Measurements from ENCODE around the gene RHEB.
"Not testable (repeated sequence)": the region's sequence is repeated elsewhere in the genome, so short reads cannot be mapped to it uniquely, and the experiment has no call there.

RHEB gene

DNA sequence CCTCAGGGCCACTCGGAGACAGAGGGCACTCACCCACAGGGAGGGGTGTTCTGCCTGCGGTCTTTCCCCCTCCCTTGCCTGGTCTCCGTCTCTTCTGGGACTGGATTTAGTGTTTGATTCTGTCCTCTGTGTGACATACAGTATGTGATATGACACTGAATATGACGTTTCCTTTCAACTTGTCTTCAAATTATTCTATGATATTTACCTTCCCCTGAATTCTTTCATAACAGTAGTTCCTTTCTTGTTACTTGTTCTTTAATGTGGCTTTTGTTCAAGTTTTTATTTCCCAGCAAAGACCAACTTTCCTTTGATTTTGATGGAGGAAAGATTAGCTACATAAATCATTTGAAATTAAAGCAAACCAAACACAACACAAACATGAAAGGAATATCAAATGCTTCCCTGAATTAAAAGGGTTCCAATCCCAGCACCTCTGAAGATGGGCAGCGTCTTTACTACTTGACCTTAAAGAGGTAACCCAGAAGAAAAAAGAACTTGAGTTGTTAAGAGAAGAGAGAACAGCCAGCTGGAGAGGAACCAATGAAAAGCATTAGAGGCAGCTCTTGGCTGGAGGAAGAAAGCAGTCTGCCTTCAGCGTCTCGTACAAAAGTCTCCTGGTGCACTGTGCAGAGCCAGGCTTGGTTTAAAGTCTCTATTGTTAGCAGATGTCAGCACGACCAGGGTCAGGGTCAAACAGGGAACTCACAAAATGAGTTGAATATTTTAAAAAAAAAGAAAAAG is 18.3 kb upstream of the RHEB start:
- H3K4me3 ChIP-seq (ENCODE audit: low read length), result no peak overlapping the region
- DNase-seq (ENCODE audit: low read depth, low spot score), result no peak

DNA sequence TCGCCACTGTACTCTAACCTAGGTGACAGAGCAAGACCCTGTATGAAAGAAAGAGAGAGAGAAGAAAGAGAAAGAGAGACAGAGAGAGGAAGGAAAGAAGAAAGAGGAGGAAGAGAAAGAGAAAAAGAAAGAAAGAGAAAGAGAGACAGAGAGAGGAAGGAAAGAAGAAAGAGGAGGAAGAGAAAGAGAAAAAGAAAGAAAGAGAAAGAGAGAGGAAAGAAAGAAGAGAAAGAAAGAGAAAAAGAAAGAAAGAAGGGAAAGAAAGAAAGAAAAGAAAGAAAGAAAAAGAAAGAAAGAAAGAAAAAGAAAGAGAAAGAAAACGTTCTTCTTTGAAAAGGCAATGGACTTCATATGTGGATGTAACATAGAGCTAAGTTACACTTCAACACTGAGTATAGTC is 16.5 kb upstream of the RHEB start:
- DNase-seq (ENCODE audit: low read depth, low spot score); H3K4me3 ChIP-seq (ENCODE audit: low read length): not testable (repeated sequence)

DNA sequence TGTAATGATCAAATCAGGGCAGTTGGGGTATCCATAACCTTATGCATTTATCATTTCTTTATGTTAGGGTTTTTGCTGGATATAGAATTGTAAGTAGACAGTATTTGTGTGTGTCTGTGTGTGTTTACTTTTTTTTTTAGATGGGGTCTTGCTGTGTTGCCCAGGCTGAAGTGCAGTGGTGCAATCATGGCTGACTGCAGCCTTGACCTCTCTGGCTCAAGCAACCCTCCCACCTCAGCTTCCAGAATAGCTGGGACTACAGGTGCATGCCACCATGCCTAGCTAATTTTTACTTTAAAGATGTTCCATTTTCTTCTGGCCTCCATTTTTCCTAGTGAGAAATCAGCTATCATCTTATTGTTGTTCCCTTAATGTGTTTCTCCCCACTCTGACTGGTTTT is 10.1 kb upstream of the RHEB start:
- no peak for DNase-seq (ENCODE audit: low read depth, low spot score)
- H3K4me3 ChIP-seq (ENCODE audit: low read length), result no peak overlapping the region

DNA sequence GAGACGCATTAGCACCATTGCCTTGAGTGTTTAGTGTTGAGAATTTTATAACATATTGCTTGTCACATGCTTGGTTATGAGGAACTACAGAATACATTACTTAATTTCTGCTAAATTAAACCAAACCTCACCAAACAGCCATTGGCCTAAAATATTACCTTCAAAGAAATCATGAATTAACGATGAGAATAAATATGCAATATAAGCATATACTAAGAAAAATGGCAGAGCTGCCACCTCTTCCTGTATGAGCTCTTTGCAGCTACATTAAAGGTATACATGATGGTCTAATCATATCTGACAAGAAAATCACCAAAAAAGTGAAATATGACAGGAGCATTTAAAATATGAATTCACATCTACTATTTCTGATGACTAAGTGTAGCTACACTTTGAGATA is 5.2 kb upstream of the RHEB start:
- DNase-seq (ENCODE audit: low read depth, low spot score), result no peak
- H3K4me3 ChIP-seq (ENCODE audit: low read length), result no peak overlapping the region

DNA sequence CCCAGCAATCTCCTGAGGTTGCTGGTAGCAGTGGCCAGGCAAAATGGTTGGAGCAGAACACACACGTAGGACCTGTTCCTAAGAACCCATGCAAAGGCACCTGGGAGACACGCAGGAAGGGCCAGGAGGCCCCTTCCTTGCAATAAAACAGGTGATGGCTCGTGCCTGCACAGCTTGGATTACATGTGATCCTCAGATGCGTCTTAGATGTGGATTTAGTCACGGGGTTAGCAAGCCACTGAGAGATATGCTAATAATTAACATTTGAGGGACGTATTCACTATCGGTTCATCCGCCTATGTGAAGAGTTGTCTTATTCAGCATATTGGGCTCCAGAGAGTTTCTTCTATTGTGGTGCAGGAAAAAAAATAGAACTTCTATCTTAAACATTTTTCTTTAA is 4.6 kb upstream of the RHEB start:
- no peak for DNase-seq (ENCODE audit: low read depth, low spot score)
- no peak overlapping the region for H3K4me3 ChIP-seq (ENCODE audit: low read length)

DNA sequence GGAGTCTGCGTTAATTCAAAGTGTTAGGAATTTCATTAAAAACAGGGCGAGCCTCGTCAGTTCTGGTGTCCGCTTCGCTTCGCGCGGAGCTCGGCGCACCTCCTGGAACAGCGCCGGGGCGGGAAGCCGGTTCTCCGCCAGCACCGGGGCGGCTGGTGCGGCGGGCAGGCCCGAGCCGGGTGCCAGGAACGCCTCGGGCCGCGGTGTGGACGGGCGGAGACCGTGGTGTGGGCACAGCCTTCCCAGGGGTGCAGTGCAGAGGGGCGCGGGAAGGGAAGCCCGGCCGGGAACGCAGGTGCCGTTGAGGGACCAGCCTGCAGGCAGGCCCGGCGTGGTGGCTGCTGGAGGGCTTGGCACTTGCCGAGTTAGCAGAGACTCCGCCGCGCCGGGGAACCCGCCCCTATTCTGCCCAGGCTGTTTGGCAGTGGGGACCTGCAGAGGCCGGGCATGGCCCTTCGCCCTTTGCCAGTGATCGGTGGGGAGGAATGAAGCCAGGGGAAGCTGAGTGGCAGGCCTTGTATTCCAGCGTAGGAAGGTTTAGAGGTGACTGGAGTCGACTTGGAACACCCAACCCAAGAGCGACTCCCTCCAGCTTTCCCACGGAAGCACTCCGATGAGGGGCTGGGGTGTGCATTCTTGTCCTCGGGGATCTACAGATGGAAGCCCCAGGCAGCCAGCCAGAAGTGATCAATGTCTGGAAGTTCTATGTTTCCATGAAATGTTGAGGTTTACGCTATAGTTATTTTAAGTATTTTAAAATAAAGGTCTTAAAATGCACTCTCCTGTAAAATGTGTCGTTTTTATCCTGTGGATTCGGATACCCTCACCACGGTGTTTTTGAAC is 945 bp upstream of the RHEB start:
- DNase-seq (ENCODE audit: low read depth, low spot score), result no peak
- H3K4me3 ChIP-seq (ENCODE audit: low read length), result peak overlapping the region; percentile 43

DNA sequence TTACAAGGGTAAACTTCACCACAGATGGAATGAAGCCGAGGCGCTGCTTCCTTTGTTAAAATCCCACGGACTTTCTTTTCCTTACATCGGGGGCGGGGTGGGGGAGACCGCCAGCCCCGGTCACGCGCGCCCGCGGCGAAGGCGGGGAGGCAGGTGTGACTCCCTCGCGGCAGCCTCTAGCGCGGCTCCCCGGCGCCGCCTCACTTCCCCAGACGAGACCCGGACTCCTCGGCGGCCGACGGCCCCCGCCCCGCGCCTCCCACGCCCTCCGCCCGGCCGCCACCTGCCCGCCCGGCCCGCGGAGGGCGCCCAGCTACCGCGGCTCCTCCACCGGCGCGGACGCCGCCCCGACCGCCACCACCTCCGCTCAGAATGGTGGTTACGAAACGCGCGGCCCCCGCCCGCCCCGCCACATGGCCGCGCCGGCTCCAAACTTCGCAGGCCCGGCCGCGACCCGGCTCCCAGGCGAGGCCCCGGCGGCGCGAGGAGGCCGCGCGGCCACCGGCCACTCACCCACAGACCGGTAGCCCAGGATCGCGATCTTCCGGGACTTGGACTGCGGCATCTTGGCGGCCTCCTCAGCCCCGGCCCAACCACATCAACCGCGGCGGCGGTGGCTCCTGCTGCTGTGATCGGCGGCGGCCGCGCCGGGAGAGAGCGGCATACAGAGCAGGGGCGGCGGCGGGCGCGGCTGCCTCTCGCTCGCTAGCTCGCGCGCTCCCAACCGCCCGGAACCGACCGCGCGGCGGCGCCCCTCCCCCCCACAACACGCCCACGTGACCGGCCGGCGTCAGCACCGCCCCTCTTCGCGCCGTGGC is 539 bp downstream of the RHEB start:
- not testable (repeated sequence) for DNase-seq (ENCODE audit: low read depth, low spot score)
- H3K4me3 ChIP-seq (ENCODE audit: low read length), result peak overlapping the region; percentile 95

DNA sequence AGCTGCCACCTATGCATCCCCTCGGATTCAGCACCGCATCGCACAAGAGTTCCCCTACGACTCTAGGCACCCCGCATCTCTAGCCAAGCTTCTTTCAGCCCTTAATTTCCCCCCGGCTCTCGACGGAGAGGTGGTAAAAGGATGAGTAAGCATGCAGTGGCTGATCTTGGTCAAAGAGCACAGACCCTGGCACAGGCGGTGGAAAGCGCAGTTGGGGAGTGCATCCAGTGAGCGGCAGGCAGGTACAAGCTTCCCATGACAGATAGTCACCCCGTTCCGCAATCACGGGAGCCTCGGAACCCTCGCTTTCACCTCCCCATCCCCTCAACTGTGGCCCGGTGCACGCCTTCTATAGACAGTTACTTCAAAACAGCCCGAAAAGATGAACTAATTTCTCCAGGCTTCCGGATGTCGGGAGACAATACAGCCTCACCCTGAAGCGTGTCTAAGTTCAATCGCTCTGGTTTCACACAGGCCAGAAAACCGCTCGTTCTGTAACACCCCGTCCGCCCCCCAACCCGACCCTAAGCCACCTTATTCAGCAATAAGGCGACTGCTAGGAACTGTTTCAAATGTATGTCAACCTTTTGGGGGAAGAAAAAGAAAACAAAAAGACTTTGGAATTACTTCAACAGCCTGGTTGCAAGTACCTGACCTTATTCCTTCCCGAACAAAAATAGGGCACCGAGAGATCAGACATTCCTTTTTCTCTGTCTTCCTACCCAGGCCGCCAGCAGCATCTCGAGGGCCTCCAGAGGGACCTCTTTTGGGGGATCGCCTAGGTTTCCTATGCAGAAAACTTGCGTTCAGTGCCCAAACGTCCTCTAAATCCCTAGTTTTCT is 1.4 kb downstream of the RHEB start:
- peak; percentile 39 for DNase-seq (ENCODE audit: low read depth, low spot score)
- peak overlapping the region; percentile 95 for H3K4me3 ChIP-seq (ENCODE audit: low read length)

DNA sequence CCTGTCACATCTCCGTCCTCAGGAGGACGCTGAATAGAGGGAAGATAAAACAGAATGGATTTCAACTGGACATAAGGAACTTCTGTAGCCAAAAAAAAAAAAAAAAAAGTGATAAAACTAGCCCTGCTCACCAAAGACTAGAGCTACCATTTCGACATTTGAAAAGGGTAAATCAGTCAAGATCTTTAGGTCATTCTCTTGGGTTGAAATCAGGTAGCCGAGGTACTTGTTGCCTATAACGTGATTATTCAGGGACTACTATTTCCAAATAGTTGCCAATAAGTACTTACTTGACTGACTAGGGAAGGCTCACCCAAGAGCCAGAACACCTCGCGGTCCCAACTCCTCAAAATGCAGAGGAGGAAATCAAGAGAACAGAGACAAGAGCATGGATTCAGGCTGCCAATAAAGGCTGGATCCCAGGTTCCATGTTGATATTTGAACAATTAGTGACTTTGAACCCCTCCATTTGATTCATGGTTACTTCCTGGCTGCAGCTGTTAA is 2.0 kb downstream of the RHEB start:
- H3K4me3 ChIP-seq (ENCODE audit: low read length), result peak overlapping the region; percentile 95
- DNase-seq (ENCODE audit: low read depth, low spot score), result no peak

DNA sequence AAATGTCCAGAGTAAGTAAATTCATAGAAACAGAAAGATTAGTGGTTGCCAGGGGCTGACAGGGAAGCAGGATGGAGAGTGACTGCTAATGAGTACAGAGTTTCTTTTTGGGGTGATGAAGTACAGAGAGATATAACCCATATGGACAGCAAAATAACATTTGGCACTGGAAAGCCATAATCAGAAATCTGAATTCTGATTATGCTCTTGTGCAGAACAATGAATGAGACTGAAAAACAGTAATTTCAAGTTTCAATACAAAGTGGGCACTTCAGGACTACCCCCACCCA is 4.5 kb downstream of the RHEB start:
- H3K4me3 ChIP-seq (ENCODE audit: low read length), result no peak overlapping the region
- DNase-seq (ENCODE audit: low read depth, low spot score), result no peak

DNA sequence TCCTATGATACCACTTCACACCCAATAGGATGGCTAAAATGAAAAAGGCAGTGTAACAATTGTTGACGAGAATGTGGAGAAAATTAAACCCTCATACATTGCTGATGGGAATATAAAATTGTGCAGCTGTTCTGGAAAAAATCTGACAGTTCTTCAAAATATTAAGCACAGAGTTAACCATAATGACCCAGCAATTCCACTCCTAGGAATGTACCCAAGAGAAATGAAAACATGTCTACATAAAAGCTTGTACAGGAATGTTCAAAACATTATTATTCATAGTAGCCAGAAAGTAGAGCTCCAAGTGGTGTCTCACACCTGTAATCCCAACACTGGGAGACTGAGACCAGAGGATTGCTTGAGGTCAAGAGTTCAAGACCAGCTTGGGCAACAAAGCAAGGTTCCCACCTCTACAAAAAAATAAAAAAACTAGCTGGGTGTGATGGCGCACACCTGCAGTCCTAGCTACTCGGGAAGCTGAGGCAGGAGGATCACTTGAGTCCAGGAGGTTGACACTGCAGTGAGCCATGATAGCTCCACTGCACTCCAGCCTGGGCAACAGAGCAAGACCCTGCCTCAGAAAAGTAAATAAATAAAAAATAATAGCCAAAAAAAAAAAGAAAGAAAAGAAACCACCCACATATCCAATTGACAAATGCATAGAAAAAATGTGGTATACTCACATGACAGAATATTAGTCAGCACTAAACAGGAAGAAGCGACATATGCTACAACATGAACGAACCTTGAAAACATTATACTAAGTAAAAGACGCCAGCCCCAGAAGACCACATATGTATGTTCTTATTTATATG is 5.0 kb downstream of the RHEB start:
- no peak for DNase-seq (ENCODE audit: low read depth, low spot score)
- H3K4me3 ChIP-seq (ENCODE audit: low read length), result no peak overlapping the region

DNA sequence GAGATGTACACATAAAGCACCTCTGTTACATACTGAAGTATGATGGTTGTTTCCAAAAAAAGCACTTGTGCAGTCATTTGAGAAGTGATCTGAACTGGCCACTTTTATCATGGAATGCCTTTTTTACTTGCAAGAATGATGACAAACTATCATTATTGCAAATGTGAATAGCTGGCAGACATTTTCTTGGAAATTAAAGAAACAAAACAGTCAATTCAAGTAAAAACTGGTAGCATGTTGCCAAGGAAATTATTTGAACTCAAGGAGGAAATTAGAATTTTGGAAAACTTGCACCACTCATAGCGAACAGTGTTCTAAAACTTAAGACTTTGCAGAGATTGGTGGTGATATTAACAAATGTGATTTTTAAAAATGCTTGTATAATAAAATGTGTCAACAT is 6.6 kb downstream of the RHEB start:
- H3K4me3 ChIP-seq (ENCODE audit: low read length), result no peak overlapping the region
- DNase-seq (ENCODE audit: low read depth, low spot score), result no peak

DNA sequence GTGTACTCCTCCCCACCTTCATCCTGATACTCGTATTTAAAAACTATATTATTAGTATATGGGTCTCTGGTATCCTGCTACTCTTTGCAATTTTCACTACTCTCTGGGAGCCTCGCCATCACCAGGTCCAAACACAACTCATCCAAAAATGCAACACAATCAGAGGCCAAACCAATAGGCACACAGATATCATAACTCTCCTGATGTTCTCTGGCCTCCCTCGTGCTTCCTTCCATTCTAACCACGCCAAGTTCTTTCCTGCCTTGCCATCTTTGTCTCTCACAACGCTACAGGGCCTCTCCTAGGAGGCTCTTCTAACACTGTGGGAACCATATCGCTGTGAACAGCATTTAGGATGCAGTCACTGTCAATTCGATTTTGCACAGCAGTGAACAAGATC is 7.3 kb downstream of the RHEB start:
- DNase-seq (ENCODE audit: low read depth, low spot score), result no peak
- no peak overlapping the region for H3K4me3 ChIP-seq (ENCODE audit: low read length)

DNA sequence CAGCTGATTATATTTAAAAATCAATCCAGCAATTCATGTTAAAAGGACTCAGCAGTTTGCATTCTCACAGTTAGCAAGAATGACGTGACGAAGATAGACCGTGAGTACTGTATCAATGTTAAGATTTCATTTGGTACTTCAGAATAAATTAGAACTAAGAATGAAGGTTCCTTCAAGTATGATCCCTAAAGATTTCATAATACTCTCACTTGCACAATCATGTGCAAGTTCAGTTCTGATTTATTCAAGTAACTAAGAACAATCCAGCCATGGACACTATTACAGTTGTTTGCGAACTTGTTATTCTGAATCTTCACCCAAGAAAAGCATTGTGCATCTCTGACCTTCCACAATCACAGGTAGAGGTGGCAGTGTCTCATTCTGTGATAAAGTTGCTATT is 7.7 kb downstream of the RHEB start:
- H3K4me3 ChIP-seq (ENCODE audit: low read length), result no peak overlapping the region

DNA sequence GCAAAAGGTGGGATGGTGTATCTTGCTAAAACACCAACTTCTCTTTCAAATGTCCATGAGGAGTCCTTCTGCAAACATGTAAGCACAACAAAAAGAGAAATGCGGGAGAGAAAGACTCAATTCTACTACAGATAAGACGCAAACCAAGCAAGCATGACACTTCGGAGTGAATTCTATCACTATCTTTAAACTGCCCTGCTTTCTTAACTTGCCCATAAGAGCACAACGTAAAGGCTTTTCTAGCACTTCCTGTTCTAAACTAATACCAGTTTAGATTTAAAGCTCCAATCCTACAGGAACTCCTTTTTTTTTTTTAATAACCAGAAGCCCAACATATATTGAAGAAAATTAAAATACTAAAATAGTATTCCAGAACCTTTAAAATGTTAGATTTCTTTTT is 8.4 kb downstream of the RHEB start:
- DNase-seq (ENCODE audit: low read depth, low spot score), result no peak
- H3K4me3 ChIP-seq (ENCODE audit: low read length), result no peak overlapping the region

More for the DNA sequence above, 7.7 kb downstream of the RHEB start:
- no peak for DNase-seq (ENCODE audit: low read depth, low spot score)

DNA sequence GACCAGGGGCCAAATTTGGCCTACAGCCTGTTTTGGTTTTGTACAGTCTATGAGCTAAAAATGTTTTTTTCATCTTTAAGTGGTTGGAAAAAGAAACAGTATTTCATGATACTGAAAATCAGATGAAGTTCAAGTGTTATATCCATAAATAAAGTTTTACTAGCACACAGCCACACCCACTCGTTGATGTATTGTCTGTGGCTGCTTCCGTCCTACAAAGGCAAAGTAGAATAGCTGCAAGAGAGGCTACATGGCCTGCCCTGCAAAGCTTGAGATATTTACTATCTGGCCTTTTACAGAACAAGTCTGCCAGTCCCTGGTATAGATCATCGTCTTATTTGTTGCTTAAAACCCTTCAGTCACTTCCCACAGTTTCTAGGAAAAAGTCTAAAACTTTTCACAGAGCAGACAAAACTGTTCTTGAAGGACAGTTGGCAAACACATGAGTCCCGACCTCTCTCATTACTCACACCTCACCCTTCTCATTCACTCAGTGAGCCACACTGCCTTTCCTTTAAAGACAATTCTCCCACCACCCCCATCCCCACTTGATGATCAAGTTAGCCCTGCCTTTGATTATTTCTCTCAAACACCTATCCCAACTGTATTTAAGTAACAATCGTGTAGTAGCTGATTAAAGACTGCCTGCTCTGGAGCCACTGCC is 9.9 kb downstream of the RHEB start:
- no peak for DNase-seq (ENCODE audit: low read depth, low spot score)
- H3K4me3 ChIP-seq (ENCODE audit: low read length), result no peak overlapping the region

DNA sequence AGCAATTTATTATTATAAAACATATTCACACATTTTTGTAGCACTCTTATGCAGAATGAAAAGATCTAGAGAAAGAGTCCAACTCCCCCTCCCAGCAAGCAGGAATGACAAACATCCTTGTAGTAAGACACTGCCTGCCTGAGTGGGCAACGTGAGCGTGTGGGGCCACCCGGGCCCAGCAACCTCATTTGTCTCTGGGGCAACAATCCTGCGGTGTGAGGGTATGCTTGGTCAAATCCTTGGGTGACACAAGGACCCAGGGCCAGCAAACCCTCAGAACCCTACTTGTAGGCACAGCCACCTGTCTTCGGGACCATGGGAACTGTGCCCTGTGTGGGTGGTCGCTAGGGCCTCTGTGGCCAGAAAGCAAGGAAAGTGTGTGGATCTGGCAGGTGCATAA is 10.7 kb downstream of the RHEB start:
- no peak overlapping the region for H3K4me3 ChIP-seq (ENCODE audit: low read length)
- no peak for DNase-seq (ENCODE audit: low read depth, low spot score)

DNA sequence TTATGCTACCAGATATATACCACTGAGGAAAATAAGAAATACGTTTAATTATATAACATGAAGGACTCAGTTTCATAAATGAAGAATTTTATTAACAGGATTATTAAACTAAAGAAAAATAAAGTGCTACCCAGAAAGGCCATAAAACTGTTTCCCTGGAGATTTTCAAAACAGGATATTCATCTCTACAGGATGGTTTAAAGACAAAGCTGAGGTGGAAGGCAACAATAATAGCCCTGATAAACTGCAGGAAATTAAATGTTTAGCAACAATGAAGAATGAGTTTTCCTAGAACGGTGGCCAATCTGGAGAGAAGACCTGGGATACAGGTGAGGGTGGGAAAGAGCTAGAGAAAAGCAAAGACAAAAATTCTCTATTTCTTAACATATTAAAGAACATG is 11.9 kb downstream of the RHEB start:
- H3K4me3 ChIP-seq (ENCODE audit: low read length), result no peak overlapping the region
- no peak for DNase-seq (ENCODE audit: low read depth, low spot score)
